Kidney (tissue), 11 donors: Measurements from ENCODE around the gene ADIRF. TPM values are rescaled to one million over a fixed set of nuclear protein-coding genes. Genes with fewer than 3 reads are reported as not detected.
"Not testable (repeated sequence)": the region's sequence is repeated elsewhere in the genome, so short reads cannot be mapped to it uniquely, and the experiment has no call there.

Experiments used
- DNase-seq, 5 donors: peaks; one replicate each; pipeline ENCODE4 v3.0.0-alpha.2; 2013 to 2020
- FAIRE-seq: peaks from 2 replicates; lab custom pipeline; 2012; peaks lifted over from hg19 to GRCh38; lab: Jason Lieb, UNC
- H3K27ac ChIP-seq, 2 donors: one replicate each; pipeline ENCODE4 v1.7.0; 2013; ENCODE audit warnings: low read depth in 2 of 2, low read length in 2 of 2, inconsistent platforms in 1 of 2
- H3K27me3 ChIP-seq: one replicate; pipeline ENCODE4 v1.7.1; 2013; ENCODE audit warnings: low read length, inconsistent platforms; ENCODE audit not compliant: control insufficient read depth, insufficient read depth
- H3K36me3 ChIP-seq, 3 donors: one replicate each; pipeline versions ENCODE4 v1.7.0 to v1.7.1; 2013; ENCODE audit warnings: low read length in 3 of 3, control low read depth in 1 of 3, inconsistent platforms in 1 of 3; ENCODE audit not compliant: insufficient read depth in 3 of 3, control insufficient read depth in 2 of 3
- H3K4me1 ChIP-seq, 3 donors: one replicate each; pipeline versions ENCODE4 v1.7.0 to v1.7.1; 2013; ENCODE audit warnings: low read length in 3 of 3, inconsistent platforms in 1 of 3, low read depth in 1 of 3; ENCODE audit not compliant: control insufficient read depth in 2 of 3, insufficient read depth in 2 of 3
- H3K4me3 ChIP-seq, 3 donors: one replicate each; pipeline versions ENCODE4 v1.7.0 to v1.8.1; 2013; ENCODE audit warnings: low read length in 3 of 3, control low read depth in 1 of 3, inconsistent platforms in 1 of 3
- H3K9ac ChIP-seq, 3 donors: one replicate each; pipeline versions ENCODE4 v1.7.0 to v1.7.1; 2013; ENCODE audit warnings: low read length in 3 of 3, control low read depth in 1 of 3, inconsistent platforms in 1 of 3
- H3K9me3 ChIP-seq, 3 donors: one replicate each; pipeline versions ENCODE4 v1.7.0 to v1.7.1; 2013; ENCODE audit warnings: low read length in 3 of 3, control low read depth in 1 of 3, inconsistent platforms in 1 of 3; ENCODE audit not compliant: control insufficient read depth in 2 of 3, insufficient read depth in 1 of 3
- intact Hi-C: fragments of 100-400 bp; cut with DNase I; formaldehyde crosslinking; loops from one replicate; pipeline ENCODE4 v1.11.1; 2022
- polyA plus RNA-seq: library from polyadenylated mRNA; stranded (reverse); fragments of 350-450 nt; fragmentation: Illumina TruSeq; extraction: RNeasy Lipid Tissue Mini Kit (QIAGEN cat#74804); gene quantifications from one replicate; pipeline ENCODE4 v1.2.3, GENCODE V29; 2014; ENCODE audit warnings: low read depth, low replicate concordance; ENCODE audit not compliant: insufficient read depth
- total RNA-seq: library from RNA; stranded (reverse); fragmentation: NEBNext Ultra II Directional; extraction: Animal tissue kit (Norgen Biotek cat#: 25700); gene quantifications from one replicate; pipeline ENCODE4 v1.2.1, GENCODE V29; 2021
- donor health status: control.
- donor health status: control.
- donor health status: DM: yes; HTN: yes; CAD: no.
- donor health status: Normal renal cell carcinoma (clear cell type).

ADIRF gene
- total and polyA plus RNA-seq, 2 donors from 2014 or later, result 357 to 897 TPM

GRCh38 chr10:87018127-87018526 lies 49.8 kb downstream of the ADIRF start:
- H3K4me1 ChIP-seq, DNase-seq, intact Hi-C loops, H3K27ac ChIP-seq, H3K9me3 ChIP-seq, H3K4me3 ChIP-seq, FAIRE-seq, H3K36me3 ChIP-seq, H3K27me3 ChIP-seq, H3K9ac ChIP-seq: not testable (repeated sequence)

DNA sequence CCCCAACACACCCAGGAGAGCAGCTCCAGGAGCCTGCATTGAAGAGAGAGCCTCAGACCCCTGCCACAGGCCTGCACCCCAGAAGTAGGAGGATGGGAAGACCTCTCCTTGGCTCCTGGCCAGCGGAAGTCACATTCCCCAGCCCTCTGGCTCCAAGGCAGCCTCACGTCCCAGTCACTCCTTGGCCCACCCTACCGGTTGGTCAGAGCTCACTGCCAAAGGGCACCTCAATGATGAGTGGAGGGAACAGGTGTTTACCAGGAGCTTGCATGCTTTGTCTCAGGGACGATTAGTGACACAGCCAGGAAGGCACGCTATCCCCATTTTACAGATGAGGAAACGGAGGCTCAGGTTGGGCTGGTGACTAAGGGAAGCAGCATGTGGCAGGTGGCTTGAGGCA lies 50.8 kb downstream of the ADIRF start:
- H3K4me1 ChIP-seq, H3K27ac ChIP-seq, DNase-seq, FAIRE-seq, H3K36me3 ChIP-seq, H3K9ac ChIP-seq, H3K27me3 ChIP-seq, intact Hi-C loops, H3K9me3 ChIP-seq, H3K4me3 ChIP-seq: not testable (repeated sequence)

- H3K27me3 ChIP-seq, H3K4me3 ChIP-seq, H3K9me3 ChIP-seq, H3K9ac ChIP-seq, H3K36me3 ChIP-seq, H3K27ac ChIP-seq, FAIRE-seq, intact Hi-C loops, H3K4me1 ChIP-seq, DNase-seq: not testable (repeated sequence)
Measured at GRCh38 chr10:87019504-87019903, 51.2 kb downstream of the ADIRF start.

DNA sequence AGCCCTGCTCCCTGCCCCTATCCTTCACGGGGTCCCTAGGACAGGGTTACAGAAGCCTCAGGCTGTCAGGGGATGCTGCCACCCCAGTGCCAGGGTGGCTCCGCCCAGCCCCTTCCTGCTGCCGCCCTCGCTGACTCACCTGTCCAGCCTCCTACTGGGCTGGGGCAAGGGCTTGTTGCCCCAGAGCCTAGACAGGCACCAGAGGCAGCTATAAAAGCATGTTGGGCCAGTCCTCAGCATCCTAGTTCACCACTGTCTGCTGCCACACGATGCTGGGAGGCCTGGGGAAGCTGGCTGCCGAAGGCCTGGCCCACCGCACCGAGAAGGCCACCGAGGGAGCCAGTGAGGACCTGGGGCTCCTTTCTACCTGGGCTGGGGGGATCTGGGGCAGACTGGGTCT lies 51.8 kb downstream of the ADIRF start, which contains the start of gene FAM25A:
Gene FAM25A (plus strand): TSS at position 239 of the 400 bp plus-strand sequence. CDS start 31 bp downstream, at position 270.
- H3K36me3 ChIP-seq, DNase-seq, H3K9me3 ChIP-seq, H3K27me3 ChIP-seq, FAIRE-seq, intact Hi-C loops, H3K27ac ChIP-seq, H3K4me1 ChIP-seq, H3K9ac ChIP-seq, H3K4me3 ChIP-seq: not testable (repeated sequence)

Other genes starting within 250 kb of the ADIRF start
- gene BMPR1A, start 211.9 kb upstream of the ADIRF start, total RNA-seq, result 37.4 TPM
- 7.9 TPM for gene BMPR1A, start 211.9 kb upstream of the ADIRF start, polyA plus RNA-seq
- gene MMRN2, start 10.9 kb upstream of the ADIRF start, total RNA-seq, result 65.9 TPM
- gene MMRN2, start 10.9 kb upstream of the ADIRF start, polyA plus RNA-seq, result 19.9 TPM
- 41.3 TPM for gene SNCG, start 9.9 kb upstream of the ADIRF start, total RNA-seq
- gene SNCG, start 9.9 kb upstream of the ADIRF start, polyA plus RNA-seq, result 92.8 TPM
- gene FAM25A, start 51.8 kb downstream of the ADIRF start, total RNA-seq, result not detected
- gene FAM25A, start 51.8 kb downstream of the ADIRF start, polyA plus RNA-seq, result not detected
- gene GLUD1, start 126.4 kb downstream of the ADIRF start, total RNA-seq, result 162 TPM
- 346 TPM for gene GLUD1, start 126.4 kb downstream of the ADIRF start, polyA plus RNA-seq
- gene SHLD2, start 126.7 kb downstream of the ADIRF start, total RNA-seq, result 36.9 TPM
- gene SHLD2, start 126.7 kb downstream of the ADIRF start, polyA plus RNA-seq, result 25.9 TPM